Osteocyte (in vitro differentiated cells): ENCODE results near the gene WDR5B. TPM values are rescaled to one million over a fixed set of nuclear protein-coding genes. Genes with fewer than 3 reads are reported as not detected.

Source experiments
- DNase-seq: peaks from one replicate; pipeline ENCODE4 v3.0.0; 2021; ENCODE audit warnings: mixed read lengths; ENCODE audit not compliant: unreplicated experiment; ENCODE audit errors: extremely low spot score
- H3K27ac Mint-ChIP-seq: one replicate; pipeline ENCODE4 v1.8.0; 2021; ENCODE audit warnings: mild to moderate bottlenecking, mixed read lengths; ENCODE audit not compliant: unreplicated experiment
- H3K27me3 Mint-ChIP-seq: one replicate; pipeline ENCODE4 v1.8.0; 2021; ENCODE audit warnings: mixed read lengths; ENCODE audit not compliant: unreplicated experiment
- H3K36me3 Mint-ChIP-seq: one replicate; pipeline ENCODE4 v1.8.0; 2021; ENCODE audit warnings: mixed read lengths; ENCODE audit not compliant: unreplicated experiment
- H3K4me1 Mint-ChIP-seq: one replicate; pipeline ENCODE4 v1.8.0; 2021; ENCODE audit warnings: mixed read lengths; ENCODE audit not compliant: unreplicated experiment
- H3K4me3 Mint-ChIP-seq: one replicate; pipeline ENCODE4 v1.8.0; 2021; ENCODE audit warnings: mild to moderate bottlenecking, moderate library complexity, mixed read lengths; ENCODE audit not compliant: unreplicated experiment
- H3K9me3 Mint-ChIP-seq: one replicate; pipeline ENCODE4 v1.8.0; 2021; ENCODE audit warnings: mixed read lengths; ENCODE audit not compliant: unreplicated experiment
- long read RNA-seq: library from polyadenylated mRNA; unstranded; transcript quantifications from one replicate; pipeline ENCODE4 v2.0.0, GENCODE V29; 2021
- total RNA-seq: library from RNA; stranded (reverse); gene quantifications from 2 replicates; pipeline ENCODE4 v1.2.1, GENCODE V29; 2021
- TF ChIP-seq, protein P1 (sequence below): fragments of 200-600 bp; sonication (generic); IDR thresholded peaks from 2 replicates; pipeline ENCODE4 v1.5.0; 2021; ENCODE audit warnings: antibody characterized with exemption, mild to moderate bottlenecking, moderate library complexity

Gene WDR5B
- total RNA-seq = 5.6 and 6.5 TPM in 2 replicates
- long read RNA-seq, transcript WDR5B-201 (1 exons, 3,720 nt) = major isoform, 44 of 45 reads
- long read RNA-seq, partial matches to known transcripts = 0 of 45 reads
- long read RNA-seq, other reads (novel, unspliced or antisense) = 1 of 45 reads

DNA sequence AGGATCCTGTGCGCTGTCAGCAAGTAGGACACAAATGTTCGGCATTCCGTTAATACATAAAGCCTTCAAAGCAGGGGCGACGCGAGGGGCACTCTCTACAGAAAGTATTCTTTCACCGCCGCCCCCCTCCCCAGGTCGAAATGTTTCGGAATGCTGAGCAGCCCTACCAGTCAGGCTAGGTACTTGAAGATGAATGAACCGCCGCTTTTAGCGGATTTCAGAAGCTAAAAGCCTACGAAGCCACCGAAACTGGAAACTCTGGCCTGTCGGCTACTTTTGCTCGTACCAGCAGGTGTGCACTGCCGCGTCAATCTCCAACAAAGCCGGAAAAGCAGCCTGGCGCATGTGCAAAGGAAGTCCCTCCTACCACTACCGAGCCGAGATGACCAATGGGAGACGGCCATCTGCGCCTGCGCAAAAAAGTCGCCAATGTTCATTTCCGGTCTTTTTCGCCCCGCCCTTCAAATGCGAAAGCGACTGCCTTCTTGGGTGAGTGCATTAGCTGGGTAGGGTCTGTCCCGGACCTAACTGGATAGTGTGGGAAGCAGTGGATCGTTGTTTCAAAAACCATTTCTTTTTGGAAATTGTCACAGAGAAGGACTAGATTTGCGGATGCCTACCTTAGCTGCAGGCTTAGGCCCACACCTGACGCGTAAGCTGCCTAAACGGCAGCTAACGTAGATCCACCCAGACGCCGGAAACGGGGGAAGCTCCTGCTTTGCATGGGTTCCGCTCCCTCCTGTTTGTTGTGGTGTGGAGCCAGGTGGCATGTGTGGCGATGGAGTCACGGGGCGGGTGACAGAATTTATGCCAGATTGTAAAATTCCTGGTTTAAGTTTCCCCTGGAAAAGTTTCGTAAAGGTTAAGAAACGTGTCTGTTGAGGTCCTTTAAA lies at the start of gene WDR5B:
TSS of gene WDR5B (minus strand) at position 301 of the 893 bp plus-strand sequence. CDS start 534 bp downstream, outside the sequence.
- TF ChIP-seq, protein P1, sequence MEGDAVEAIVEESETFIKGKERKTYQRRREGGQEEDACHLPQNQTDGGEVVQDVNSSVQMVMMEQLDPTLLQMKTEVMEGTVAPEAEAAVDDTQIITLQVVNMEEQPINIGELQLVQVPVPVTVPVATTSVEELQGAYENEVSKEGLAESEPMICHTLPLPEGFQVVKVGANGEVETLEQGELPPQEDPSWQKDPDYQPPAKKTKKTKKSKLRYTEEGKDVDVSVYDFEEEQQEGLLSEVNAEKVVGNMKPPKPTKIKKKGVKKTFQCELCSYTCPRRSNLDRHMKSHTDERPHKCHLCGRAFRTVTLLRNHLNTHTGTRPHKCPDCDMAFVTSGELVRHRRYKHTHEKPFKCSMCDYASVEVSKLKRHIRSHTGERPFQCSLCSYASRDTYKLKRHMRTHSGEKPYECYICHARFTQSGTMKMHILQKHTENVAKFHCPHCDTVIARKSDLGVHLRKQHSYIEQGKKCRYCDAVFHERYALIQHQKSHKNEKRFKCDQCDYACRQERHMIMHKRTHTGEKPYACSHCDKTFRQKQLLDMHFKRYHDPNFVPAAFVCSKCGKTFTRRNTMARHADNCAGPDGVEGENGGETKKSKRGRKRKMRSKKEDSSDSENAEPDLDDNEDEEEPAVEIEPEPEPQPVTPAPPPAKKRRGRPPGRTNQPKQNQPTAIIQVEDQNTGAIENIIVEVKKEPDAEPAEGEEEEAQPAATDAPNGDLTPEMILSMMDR = no peak
- H3K36me3 Mint-ChIP-seq = peaks cover 2% of the 10 kb centered on the region

DNA sequence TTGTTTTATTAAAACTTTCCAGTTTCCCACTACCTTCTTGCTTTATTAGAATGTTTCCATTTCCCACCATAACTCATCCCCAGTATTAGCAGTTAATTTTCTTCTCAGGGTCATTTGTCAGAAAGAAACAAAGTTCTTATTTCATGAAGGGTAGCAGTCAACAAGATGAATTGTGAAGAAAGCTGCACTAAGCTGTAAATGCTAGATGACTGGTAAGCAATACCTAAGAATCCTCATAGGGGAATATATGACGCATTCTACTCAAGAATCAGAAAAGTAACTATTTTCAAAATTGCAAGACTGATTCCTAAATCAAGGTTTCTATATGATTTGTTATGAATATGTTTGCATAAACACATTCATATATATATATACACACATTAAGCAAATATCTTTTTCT lies 48.8 kb upstream of the WDR5B start:
- no peaks in the 10 kb centered on the region for H3K27me3 Mint-ChIP-seq
- no peak overlapping the region for H3K4me3 Mint-ChIP-seq
- DNase-seq = no peak
- H3K27ac Mint-ChIP-seq = no peak overlapping the region
- TF ChIP-seq, protein P1 = no peak
- H3K4me1 Mint-ChIP-seq = peaks cover 14% of the 10 kb centered on the region
- H3K36me3 Mint-ChIP-seq = peaks cover 29% of the 10 kb centered on the region
- no peaks in the 10 kb centered on the region for H3K9me3 Mint-ChIP-seq

More for the DNA sequence above, at the start of gene WDR5B:
- H3K9me3 Mint-ChIP-seq = no peaks in the 10 kb centered on the region
- peak within 1 kb of the TSS; percentile 98 for H3K27ac Mint-ChIP-seq
- peak within 1 kb of the TSS; percentile 94 for H3K4me3 Mint-ChIP-seq
- H3K4me1 Mint-ChIP-seq = peaks cover 30% of the 10 kb centered on the region
- DNase-seq = peak; percentile 99
- no peaks in the 10 kb centered on the region for H3K27me3 Mint-ChIP-seq

DNA sequence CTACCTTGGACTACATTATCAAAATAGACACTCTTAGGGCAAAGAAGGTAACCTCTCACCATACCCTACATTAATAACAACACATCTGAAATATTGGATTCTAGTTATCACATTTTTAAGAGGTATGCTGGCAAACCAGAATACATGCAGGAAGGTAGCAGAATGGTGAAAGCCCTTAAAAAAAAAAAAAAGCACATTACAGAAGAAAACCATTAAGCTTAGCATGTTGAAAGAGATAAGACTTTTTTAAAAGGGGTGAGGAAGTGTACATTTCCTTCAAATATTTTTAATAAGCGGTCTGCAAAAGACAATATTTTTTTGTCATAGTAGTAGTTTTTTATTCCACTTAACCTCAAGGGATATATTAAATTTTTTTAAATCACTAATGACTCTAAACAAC lies 46.5 kb upstream of the WDR5B start:
- TF ChIP-seq, protein P1 = no peak
- Mint-ChIP-seq H3K27ac (no peak overlapping the region), H3K27me3 (no peaks in the 10 kb centered on the region), H3K4me1 (no peaks in the 10 kb centered on the region), H3K36me3 (peaks cover 38% of the 10 kb centered on the region), H3K4me3 (no peak overlapping the region), H3K9me3 (no peaks in the 10 kb centered on the region)
- no peak for DNase-seq

DNA sequence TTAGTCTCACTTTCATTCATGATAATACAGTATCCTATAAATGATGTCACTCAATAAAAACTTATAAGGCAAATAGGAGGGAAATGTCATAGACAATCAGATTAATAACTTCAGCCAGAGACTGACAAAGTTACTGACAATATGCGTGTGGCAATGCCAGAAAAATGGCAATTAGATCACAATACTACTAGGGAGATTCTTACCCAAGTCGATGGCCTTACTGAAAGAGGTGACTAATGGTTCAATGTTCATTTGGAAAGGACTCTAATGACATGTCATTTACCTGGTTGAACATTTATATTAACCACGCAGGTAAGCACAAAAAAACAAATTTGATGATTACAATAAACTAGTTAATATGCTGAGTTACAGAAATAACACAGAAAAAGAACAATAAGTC lies 45.9 kb upstream of the WDR5B start:
- Mint-ChIP-seq H3K4me1 (no peaks in the 10 kb centered on the region), H3K27ac (no peak overlapping the region), H3K36me3 (peaks cover 37% of the 10 kb centered on the region), H3K4me3 (no peak overlapping the region), H3K9me3 (no peaks in the 10 kb centered on the region), H3K27me3 (no peaks in the 10 kb centered on the region)
- no peak for DNase-seq
- TF ChIP-seq, protein P1 = no peak

DNA sequence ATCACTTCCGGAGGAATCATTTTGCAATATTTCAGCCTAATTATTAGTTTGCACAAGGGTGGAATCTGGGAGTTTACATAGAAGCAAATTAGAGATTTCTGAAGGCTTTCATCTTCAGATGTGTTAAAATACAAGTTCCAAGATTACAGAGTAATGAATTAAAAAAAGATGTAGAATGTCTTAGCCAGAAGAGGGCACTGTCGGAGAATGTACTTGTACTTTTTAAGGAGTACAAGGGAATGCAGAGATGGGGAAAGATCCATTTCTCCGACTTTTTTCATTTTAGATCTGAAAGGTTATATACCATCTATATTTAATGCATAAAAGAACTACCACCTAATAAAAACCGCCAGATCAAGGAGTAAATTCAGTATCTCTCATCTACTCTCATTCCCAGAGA lies 43.1 kb upstream of the WDR5B start:
- TF ChIP-seq, protein P1 = peak; percentile 63
- H3K27ac Mint-ChIP-seq = peak overlapping the region; percentile 48
- H3K36me3 Mint-ChIP-seq = peaks cover 37% of the 10 kb centered on the region
- DNase-seq = no peak
- H3K4me1 Mint-ChIP-seq = no peaks in the 10 kb centered on the region
- H3K9me3 Mint-ChIP-seq = no peaks in the 10 kb centered on the region
- H3K4me3 Mint-ChIP-seq = no peak overlapping the region
- no peaks in the 10 kb centered on the region for H3K27me3 Mint-ChIP-seq
